ES-I3 (cell line): ENCODE results near the gene MYNN.

Experiments used
- H3K36me3 ChIP-seq: 2 replicates; pipeline ENCODE4 v1.6.1; 2013; ENCODE audit warnings: mild to moderate bottlenecking, low read length, control low read depth, moderate library complexity; ENCODE audit not compliant: insufficient read depth
- H3K4me1 ChIP-seq: 2 replicates; pipeline ENCODE4 v1.6.1; 2013; ENCODE audit warnings: mild to moderate bottlenecking, control low read depth, low read length; ENCODE audit not compliant: insufficient read depth
- H3K9ac ChIP-seq: 2 replicates; pipeline ENCODE4 v1.6.1; 2013; ENCODE audit warnings: low read depth, mild to moderate bottlenecking, low read length, moderate library complexity
- H3K9me3 ChIP-seq: 2 replicates; pipeline ENCODE4 v1.6.1; 2013; ENCODE audit warnings: mild to moderate bottlenecking, low read length, moderate library complexity; ENCODE audit not compliant: control insufficient read depth, insufficient read depth

Gene MYNN

DNA sequence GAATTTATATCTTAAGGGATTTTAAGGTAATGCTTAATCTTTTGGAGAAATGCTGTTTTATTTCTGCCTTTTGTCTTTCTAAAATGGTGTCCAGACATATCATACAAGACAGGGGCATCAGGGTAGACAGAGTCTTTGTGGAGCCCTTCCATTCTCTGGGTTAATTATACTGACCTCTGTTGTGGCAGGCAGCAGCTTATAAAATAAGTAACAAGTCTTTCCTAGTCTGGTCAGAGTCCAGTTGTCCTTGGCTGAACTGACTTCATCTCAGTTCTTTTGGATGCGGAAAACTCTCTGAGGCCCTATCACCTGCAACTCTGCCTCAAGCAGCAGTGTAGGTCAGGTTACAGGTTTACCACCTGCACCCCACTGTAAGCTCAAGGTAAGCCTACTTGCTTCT is 19.2 kb downstream of the MYNN start:
- no peak overlapping the region for H3K9ac ChIP-seq
- H3K9me3 ChIP-seq: no peaks in the 10 kb centered on the region
- 0 out of 2 replicates have a peak, but pooled peaks cover 5% of the 10 kb centered on the region for H3K4me1 ChIP-seq
- H3K36me3 ChIP-seq: no peaks in the 10 kb centered on the region; the same call in 1 of the 2 replicates

DNA sequence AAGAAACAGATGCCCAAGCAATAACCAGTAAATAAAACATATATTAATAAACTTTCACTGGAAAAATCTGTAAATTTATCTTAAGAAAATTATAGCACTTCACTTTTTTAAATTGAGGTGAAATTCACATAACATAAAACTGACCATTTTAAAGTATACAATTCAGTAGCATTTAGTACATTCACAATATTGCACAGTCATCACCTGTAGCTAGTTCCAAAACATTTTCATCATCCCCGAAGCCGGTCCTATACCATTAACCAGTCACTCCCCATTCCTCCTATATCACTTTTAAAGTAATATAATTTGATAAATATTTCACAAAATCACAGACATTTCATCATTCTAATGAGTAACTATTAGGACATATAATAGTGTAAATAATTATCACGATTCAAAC is 31.5 kb downstream of the MYNN start:
- no peaks in the 10 kb centered on the region; the same call in 1 of the 2 replicates for H3K36me3 ChIP-seq
- no peaks in the 10 kb centered on the region for H3K4me1 ChIP-seq
- no peaks in the 10 kb centered on the region for H3K9me3 ChIP-seq
- H3K9ac ChIP-seq: no peak overlapping the region

DNA sequence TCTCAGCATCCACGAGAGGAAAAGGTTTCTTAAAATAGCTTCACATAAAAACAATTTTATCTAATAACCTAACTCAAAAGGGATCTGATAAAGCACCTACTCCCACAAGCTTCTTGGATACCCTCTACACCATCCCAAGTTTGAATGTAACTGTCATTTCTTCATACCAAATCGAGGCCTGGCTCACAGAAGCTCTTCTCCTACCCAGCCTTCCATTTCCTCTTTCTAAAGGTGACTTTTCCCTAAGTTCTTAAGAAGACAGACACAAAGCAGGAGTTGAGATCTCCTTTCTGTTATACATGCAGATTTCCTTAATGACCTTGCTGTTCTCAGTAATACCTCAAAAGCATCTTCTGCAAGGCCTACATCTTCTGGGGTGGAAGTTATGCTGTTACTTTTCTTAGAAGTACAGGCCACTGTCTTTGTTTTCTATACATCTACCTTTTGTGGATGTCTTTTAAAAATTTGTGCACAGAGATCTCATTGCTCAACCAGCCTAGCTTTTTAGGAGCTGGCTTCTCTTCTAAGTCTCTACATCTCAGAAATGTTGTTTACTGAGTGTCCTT is 36.1 kb downstream of the MYNN start:
- Histone ChIP-seq H3K9ac (no peak overlapping the region), H3K4me1 (peaks cover 4% of the 10 kb centered on the region)

DNA sequence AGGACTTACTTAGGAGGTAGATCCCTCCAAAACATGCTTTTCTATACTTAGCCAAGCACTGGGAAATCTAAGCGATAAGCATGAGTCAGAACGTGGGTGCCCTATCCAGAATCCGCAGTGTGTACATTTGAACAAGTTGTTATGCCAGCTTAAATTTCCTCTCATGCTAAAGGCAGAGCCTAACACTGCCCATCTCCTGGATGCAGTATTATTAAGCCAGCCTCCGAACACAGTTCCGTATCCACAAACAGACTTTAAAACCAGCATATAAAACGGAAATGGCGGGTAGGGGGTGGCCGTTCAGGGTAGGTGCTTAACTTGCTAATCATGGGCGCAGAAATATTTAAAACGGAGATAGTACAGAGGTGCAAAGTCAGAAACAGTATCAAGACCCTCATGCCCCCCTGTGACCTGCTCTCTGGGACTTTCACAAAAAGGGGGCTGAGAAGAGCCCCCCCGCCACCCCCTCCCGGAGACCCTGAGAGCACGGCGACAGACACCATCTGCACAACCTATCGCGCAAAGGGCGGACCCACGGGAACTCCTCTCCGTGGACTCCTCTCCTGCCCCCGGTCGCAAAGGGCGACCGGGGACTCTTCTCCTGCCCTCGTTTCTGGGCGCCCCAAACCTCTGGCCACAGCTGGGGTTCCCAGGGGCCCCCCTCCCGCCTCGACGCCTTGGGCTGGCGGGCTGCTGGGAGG is 38.6 kb downstream of the MYNN start:
- Histone ChIP-seq H3K36me3 (no peaks in the 10 kb centered on the region; the same call in 1 of the 2 replicates), H3K4me1 (peaks cover 4% of the 10 kb centered on the region), H3K9me3 (no peaks in the 10 kb centered on the region; the same call in 1 of the 2 replicates), H3K9ac (peak overlapping the region; percentile 80)

More for the DNA sequence above, 36.1 kb downstream of the MYNN start:
- H3K36me3 ChIP-seq: no peaks in the 10 kb centered on the region; the same call in 1 of the 2 replicates
- no peaks in the 10 kb centered on the region for H3K9me3 ChIP-seq

DNA sequence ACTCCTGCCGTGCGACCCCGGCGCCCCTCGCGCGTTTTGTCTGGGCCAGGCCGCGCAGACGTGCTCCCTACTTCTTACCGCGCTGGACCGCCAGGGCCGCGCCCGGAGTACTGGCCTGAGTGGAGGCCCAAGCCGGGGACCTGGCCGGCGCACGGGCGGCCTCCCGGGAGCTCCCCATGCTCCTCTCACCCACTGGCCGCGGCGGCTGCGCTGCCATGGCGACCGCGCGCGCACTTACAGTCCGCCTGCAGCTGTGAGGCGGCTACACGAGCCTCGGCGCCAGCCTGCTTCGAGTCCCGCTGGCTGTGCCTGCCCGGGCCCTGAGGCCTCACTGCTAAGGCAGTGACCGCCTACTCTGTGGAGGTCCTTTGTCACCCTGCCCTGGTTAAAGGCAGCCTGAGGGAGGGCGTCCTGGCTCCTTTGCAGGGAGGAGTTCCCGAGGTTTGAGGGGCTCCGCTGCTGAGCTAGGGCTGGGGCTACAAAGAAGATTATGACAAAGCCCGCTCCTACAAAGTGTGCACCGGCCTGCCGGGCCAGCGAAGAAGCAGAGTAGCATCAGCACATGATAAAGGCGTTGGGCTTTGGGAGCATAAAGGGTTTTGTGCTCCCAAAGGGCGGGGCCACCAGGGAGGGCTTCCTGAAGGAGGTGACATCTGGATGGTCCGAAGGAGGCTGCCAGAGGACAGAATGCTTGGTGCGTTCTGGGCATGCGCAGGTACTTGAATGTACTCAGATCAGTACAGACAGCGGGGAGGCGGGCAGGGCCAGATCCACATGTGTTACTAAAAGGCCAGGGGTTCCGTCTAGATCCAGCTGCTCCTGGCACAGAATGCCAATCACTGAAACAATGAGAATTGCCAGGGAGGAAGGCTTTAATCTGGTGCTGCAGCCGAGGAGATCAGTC is 39.4 kb downstream of the MYNN start, which contains the start of the genes LRRC34 and LRRIQ4:
TSS of gene LRRC34 (minus strand) at position 573 of the 904 bp plus-strand sequence. CDS start at position 217, 356 bp downstream.
TSS of gene LRRIQ4 (plus strand) at position 539 of the 904 bp plus-strand sequence. CDS start 9,052 bp downstream, outside the sequence.
- Histone ChIP-seq H3K9me3 (no peaks in the 10 kb centered on the region; the same call in 1 of the 2 replicates), H3K9ac (peak within 1 kb of the TSS; percentile 80), H3K4me1 (peaks cover 4% of the 10 kb centered on the region), H3K36me3 (no peaks in the 10 kb centered on the region)

DNA sequence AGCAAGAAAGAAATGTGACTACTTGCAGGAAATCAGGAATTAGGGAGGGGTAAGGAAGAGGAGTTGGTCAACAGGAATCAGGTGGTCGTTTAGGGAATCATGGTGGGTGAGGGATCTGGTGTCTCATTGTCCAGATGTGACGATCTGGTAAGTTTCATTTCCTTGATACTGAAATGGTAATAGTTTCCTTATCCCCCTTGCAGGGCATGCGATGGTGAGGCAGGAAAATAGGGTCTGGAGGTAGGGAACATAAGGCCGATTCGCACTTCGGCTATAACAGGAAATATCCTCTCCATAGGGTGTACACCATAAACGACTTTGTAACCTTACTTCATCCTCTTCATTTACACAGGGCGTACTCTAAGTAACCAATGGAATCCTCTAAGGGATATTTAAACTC is 40.1 kb downstream of the MYNN start:
- peak overlapping the region; percentile 80; the same call in 1 of the 2 replicates for H3K9ac ChIP-seq
- no peaks in the 10 kb centered on the region; the same call in 1 of the 2 replicates for H3K9me3 ChIP-seq

DNA sequence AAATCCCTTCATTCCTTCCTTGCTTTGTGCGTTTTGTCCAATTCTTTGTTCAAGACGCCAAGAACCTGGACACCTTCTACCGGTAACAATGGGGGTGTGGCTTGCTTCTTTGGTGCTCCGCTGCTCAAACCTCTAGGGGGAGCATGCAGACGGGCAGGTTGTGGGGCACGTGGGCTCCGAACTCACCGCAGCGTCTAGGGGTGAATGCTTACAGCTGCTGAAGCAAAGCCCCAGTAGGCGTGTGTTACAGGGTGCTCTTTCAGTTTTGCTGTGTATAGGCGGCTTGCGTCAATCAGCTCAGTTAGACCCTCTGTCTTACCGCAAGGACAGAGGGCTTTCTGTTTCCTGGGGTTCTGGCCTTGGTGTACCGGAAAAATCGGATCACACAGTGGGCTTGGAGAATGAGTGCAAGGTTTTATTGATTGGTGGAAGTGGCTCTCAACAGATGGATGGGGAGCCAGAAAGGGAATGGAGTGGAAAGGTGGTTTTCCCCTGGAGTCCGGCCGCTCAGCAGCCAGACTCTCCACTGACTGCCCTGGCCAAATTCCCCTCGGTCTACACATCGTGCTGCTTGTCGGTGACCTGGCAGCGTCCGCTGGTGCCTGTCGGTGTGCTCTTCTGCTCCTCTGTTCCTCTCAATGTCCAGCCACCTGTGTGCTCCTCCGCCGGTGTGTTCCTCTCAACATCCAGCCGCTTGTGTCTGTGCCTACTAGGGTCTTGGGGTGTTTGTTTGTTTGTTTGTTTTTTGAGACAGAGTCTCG is 40.7 kb downstream of the MYNN start:
- H3K9me3 ChIP-seq: no peaks in the 10 kb centered on the region; the same call in 1 of the 2 replicates
- no peaks in the 10 kb centered on the region for H3K36me3 ChIP-seq
- H3K4me1 ChIP-seq: peaks cover 4% of the 10 kb centered on the region
- peak overlapping the region; percentile 80; the same call in 1 of the 2 replicates for H3K9ac ChIP-seq

More for the DNA sequence above, 40.1 kb downstream of the MYNN start:
- Histone ChIP-seq H3K36me3 (no peaks in the 10 kb centered on the region), H3K4me1 (peaks cover 4% of the 10 kb centered on the region)

DNA sequence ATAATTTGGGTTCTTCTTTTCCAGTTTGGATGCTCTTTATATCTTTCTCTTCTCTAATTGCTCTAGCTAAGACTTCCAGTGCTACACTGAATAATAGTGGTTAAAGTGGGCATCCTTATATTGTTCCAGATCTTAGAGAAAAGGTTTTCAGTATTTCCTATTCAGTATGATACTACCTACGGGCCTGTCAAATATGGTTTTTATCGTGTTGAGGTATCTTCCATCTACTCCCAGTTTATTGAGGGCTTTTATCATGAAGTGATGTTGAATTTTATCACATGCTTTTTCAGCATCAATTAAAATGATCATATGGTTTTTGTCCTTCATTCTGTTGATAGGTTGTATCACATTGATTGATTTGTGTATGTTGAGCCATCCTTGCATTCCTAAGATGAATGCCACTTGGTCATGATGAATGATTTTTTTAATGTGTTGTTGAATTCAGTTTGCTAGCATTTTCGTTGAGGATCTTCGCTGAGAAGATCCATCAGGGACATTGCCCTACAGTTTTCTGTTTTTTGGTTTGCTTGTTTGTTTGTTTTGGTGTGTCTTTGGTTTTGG is 42.5 kb downstream of the MYNN start:
- H3K36me3 ChIP-seq: no peaks in the 10 kb centered on the region
- H3K4me1 ChIP-seq: peaks cover 4% of the 10 kb centered on the region
- H3K9me3 ChIP-seq: no peaks in the 10 kb centered on the region; the same call in 1 of the 2 replicates
- H3K9ac ChIP-seq: no peak overlapping the region

DNA sequence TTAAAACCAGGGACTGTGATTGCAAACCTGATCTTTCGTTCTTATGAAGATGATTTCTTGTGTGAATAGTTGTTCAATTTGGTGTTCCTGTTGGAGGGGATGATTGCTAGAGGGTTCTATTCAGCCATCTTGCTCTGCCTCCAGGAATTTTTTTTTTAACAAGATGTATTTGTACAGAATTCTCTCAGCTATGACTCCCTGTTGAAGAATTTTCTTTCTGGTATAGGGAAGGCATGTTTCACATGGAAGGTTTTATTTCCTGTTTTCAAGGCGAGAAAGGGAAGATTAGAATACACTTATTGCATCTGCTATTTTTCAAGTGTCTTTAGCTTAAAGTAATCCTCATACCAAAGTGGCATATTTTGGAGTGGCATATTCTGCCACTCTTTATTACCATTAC is 45.1 kb downstream of the MYNN start:
- Histone ChIP-seq H3K9me3 (no peaks in the 10 kb centered on the region; the same call in 1 of the 2 replicates), H3K4me1 (peaks cover under 1% of the 10 kb centered on the region), H3K9ac (no peak overlapping the region), H3K36me3 (no peaks in the 10 kb centered on the region)

DNA sequence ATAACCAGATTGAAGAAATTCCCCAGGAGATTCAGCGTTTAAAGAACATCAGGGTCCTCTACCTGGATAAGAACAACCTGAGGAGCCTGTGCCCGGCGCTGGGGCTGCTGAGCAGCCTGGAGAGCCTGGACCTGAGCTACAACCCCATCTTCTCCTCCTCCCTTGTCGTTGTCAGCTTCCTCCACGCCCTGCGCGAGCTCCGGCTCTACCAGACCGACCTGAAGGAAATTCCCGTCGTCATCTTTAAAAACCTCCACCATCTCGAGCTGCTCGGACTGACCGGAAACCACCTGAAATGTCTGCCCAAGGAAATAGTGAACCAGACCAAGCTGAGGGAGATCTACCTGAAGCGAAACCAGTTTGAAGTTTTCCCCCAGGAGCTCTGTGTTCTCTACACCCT is 48.9 kb downstream of the MYNN start:
- Histone ChIP-seq H3K4me1 (no peaks in the 10 kb centered on the region), H3K36me3 (no peaks in the 10 kb centered on the region), H3K9ac (no peak overlapping the region), H3K9me3 (no peaks in the 10 kb centered on the region)

DNA sequence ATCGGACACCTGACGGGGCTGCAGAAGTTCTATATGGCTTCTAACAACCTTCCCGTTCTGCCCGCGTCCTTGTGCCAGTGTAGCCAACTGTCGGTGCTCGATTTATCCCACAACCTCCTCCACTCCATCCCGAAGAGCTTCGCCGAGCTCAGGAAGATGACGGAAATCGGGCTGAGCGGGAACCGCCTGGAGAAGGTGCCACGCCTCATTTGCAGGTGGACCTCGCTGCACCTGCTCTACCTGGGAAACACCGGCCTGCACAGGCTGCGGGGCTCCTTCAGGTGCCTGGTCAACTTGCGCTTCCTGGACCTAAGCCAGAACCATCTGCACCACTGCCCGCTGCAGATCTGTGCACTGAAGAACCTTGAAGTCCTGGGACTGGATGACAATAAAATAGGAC is 49.3 kb downstream of the MYNN start:
- Histone ChIP-seq H3K9me3 (no peaks in the 10 kb centered on the region), H3K36me3 (no peaks in the 10 kb centered on the region), H3K9ac (no peak overlapping the region), H3K4me1 (no peaks in the 10 kb centered on the region)

DNA sequence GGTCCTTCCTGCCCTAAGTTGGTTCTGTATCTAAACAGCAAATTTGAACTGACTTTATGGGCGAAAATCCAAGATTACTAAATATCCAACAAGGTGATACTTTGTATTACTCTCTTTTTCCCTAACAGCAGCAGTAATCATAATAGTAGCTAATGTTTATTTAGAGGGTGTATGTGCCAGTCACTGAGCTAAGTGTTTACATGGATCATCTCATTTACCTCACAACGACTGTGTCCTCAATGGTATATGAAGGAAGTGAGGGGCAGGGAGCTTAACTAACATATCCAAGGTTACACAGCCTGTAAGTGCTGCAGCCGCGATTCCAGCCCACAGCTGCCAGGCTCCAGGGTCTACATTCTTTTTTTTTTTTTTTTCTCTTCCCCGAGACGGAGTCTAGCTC is 49.8 kb downstream of the MYNN start:
- no peaks in the 10 kb centered on the region for H3K9me3 ChIP-seq
- no peaks in the 10 kb centered on the region for H3K36me3 ChIP-seq
- H3K9ac ChIP-seq: no peak overlapping the region
- no peaks in the 10 kb centered on the region for H3K4me1 ChIP-seq

DNA sequence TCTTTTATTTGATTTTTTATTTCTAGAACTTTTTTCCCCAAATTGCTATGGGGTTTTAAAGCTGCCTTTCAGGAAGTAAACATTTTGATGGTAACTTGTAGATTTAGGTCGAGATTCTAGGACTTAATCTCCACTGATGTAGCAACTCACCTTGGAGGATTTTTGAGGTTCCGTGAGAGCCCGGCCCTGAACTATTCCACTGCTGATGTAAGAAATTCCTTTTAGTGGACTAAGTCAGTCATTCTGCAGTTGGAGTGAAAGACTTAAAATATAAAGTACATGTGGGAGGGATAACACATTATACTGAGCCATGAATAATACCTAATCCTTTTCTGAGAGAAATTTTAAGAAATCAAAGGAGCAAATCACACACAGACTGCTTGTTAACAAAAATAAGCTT is 52.1 kb downstream of the MYNN start:
- H3K4me1 ChIP-seq: no peaks in the 10 kb centered on the region
- no peaks in the 10 kb centered on the region for H3K9me3 ChIP-seq
- H3K9ac ChIP-seq: no peak overlapping the region
- H3K36me3 ChIP-seq: no peaks in the 10 kb centered on the region
